Measurements from ENCODE around the gene C1orf159.

DNA sequence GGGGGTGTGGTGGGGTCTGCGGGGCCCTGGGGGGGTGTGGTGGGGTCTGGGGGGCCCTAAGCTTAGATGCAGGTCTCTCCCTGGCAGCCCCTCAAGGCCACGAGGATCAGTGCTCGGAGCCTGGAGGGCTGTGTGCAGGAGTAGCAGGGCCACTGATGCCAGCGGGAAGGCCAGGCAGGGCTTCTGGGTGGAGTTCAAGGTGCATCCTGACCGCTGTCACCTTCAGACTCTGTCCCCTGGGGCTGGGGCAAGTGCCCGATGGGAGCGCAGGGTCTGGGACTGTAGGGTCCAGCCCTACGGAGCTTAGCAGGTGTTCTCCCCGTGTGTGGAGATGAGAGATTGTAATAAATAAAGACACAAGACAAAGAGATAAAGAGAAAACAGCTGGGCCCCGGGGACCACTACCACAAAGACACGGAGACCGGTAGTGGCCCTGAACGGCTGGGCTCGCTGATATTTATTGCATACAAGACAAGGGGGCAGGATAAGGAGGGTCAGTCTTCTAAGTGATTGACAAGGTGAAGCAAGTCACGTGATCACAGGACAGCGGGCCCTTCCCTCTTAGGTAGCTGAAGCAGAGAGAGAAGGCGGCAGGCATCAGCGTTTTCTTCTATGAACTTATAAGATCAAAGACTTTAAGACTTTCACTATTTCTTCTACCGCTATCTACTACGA lies 50.5 kb downstream of the C1orf159 start:
- TF ChIP-seq, protein P1, sequence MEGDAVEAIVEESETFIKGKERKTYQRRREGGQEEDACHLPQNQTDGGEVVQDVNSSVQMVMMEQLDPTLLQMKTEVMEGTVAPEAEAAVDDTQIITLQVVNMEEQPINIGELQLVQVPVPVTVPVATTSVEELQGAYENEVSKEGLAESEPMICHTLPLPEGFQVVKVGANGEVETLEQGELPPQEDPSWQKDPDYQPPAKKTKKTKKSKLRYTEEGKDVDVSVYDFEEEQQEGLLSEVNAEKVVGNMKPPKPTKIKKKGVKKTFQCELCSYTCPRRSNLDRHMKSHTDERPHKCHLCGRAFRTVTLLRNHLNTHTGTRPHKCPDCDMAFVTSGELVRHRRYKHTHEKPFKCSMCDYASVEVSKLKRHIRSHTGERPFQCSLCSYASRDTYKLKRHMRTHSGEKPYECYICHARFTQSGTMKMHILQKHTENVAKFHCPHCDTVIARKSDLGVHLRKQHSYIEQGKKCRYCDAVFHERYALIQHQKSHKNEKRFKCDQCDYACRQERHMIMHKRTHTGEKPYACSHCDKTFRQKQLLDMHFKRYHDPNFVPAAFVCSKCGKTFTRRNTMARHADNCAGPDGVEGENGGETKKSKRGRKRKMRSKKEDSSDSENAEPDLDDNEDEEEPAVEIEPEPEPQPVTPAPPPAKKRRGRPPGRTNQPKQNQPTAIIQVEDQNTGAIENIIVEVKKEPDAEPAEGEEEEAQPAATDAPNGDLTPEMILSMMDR (IDR thresholded peaks at IDR 0.05), result no peak
- no peak for TF ChIP-seq POLR2A (IDR thresholded peaks at IDR 0.05)
